ENCODE data around the gene GALT.

GALT gene

GRCh38 chr9:34669809-34670562, 23.5 kb downstream of the GALT start:
- ChIA-PET CTCF (interaction anchor here (0.7 to 2.3 kb wide), 4 partner anchors 8 to 50 kb away, joined by 3 to 6 read pairs (median 4); partner anchors contain the start of genes DCTN3 and GALT), POLR2A (no interaction called here)
- no peak for DNase-seq (ENCODE audit: extremely low spot score)
- no peak for TF ChIP-seq CTCF (IDR thresholded peaks at IDR 0.05; ENCODE audit: control extremely low read depth, extremely low read depth, low read depth, missing control alignments)

GRCh38 chr9:34671307-34671706, 24.8 kb downstream of the GALT start:
- ChIA-PET CTCF (interaction anchor here (1.5 to 2.3 kb wide), 2 partner anchors 25 to 31 kb away, joined by 4 to 6 read pairs; partner anchors contain the start of gene GALT), POLR2A (no interaction called here)
- TF ChIP-seq CTCF (IDR thresholded peaks at IDR 0.05; ENCODE audit: control extremely low read depth, extremely low read depth, low read depth, missing control alignments): no peak
- no peak for DNase-seq (ENCODE audit: extremely low spot score)

- ChIA-PET POLR2A (no interaction called here), CTCF (interaction anchor here (1.0 to 3.8 kb wide), 7 partner anchors 11 to 195 kb away, joined by 3 to 49 read pairs (median 7); no protein-coding TSS in a partner anchor)
- no peak for DNase-seq (ENCODE audit: extremely low spot score)
- TF ChIP-seq CTCF (IDR thresholded peaks at IDR 0.05; ENCODE audit: control extremely low read depth, extremely low read depth, low read depth, missing control alignments): no peak
Observed at GRCh38 chr9:34674440-34674839, 28.0 kb downstream of the GALT start.

GRCh38 chr9:34675048-34675714, 28.7 kb downstream of the GALT start:
- ChIA-PET POLR2A (no interaction called here), CTCF (interaction anchor here (0.6 to 3.8 kb wide), 14 partner anchors 8 to 309 kb away, joined by 3 to 49 read pairs (median 4); no protein-coding TSS in a partner anchor)
- TF ChIP-seq CTCF (IDR thresholded peaks at IDR 0.05; ENCODE audit: control extremely low read depth, extremely low read depth, low read depth, missing control alignments): peak; percentile 91
- peak; percentile 72 for DNase-seq (ENCODE audit: extremely low spot score)

GRCh38 chr9:34675869-34676268, 29.4 kb downstream of the GALT start:
- TF ChIP-seq CTCF (IDR thresholded peaks at IDR 0.05; ENCODE audit: control extremely low read depth, extremely low read depth, low read depth, missing control alignments): no peak
- ChIA-PET CTCF (interaction anchor here (0.6 to 3.8 kb wide), 11 partner anchors 8 to 308 kb away, joined by 3 to 49 read pairs (median 4); no protein-coding TSS in a partner anchor), POLR2A (no interaction called here)
- no peak for DNase-seq (ENCODE audit: extremely low spot score)

- TF ChIP-seq CTCF (IDR thresholded peaks at IDR 0.05; ENCODE audit: control extremely low read depth, extremely low read depth, low read depth, missing control alignments): no peak
- no peak for DNase-seq (ENCODE audit: extremely low spot score)
- POLR2A ChIA-PET: no interaction called here
- CTCF ChIA-PET: interaction anchor here (0.7 to 1.0 kb wide), 2 partner anchors 9 to 19 kb away, joined by 3 to 4 read pairs; no protein-coding TSS in a partner anchor
Observed at GRCh38 chr9:34684145-34684544, 37.7 kb downstream of the GALT start.
